K562 (cell line): ENCODE measurements around the gene PPP2R2B. TPM values are rescaled to one million over a fixed set of nuclear protein-coding genes. Genes with fewer than 3 reads are reported as not detected.

Experiments
- ATAC-seq: fragments of 200-7000 bp; cut with Tn5 transposase; 3 replicates; pipeline ENCODE4 v1.9.1; 2020; ENCODE audit warnings: moderate library complexity
- BruUV-seq: library from RNA; stranded (reverse); fragments of 400-500 nt; replicated peaks from 2 replicates; lab custom pipeline; 2021; lab: Mats Ljungman, UMichigan
- CTCF ChIA-PET: fragments of 300-600 bp; formaldehyde crosslinking; extraction: SDS; loops from one replicate; lab custom pipeline; 2021; ENCODE audit warnings: low intra/inter-chr PET ratio; lab: Yijun Ruan, JAX
- POLR2A ChIA-PET: fragments of 300-600, 350-650 bp; sonication (Branson Sonifier 250); formaldehyde crosslinking; extraction: SDS; loops from one replicate; lab custom pipeline; 2021; ENCODE audit warnings: antibody characterized with exemption, inconsistent platforms; lab: Yijun Ruan, JAX
- DNase-seq, 4 experiments: peaks; one replicate each; pipeline versions ENCODE4 v3.0.0 to v3.0.0-alpha.2; 2011 to 2018; ENCODE audit warnings: low spot score in 3 of 4, mixed read lengths in 3 of 4; ENCODE audit errors: extremely low read depth in 1 of 4
- FAIRE-seq: peaks from 2 replicates; lab custom pipeline; 2011; peaks lifted over from hg19 to GRCh38; lab: Jason Lieb, UNC
- H2AFZ ChIP-seq: 2 replicates; pipeline ENCODE4 v1.6.0; 2011; ENCODE audit warnings: low read depth, low read length, control low read depth, inconsistent platforms
- H3K27ac ChIP-seq: fragments of 200-600 bp; 3 replicates; pipeline ENCODE4 v1.8.0; 2011; ENCODE audit warnings: low read depth, mild to moderate bottlenecking, control low read depth, inconsistent platforms, low read length, moderate library complexity, mixed read lengths; ENCODE audit errors: extremely low read depth
- H3K27me3 ChIP-seq, 2 experiments: fragments of 300-600 bp in 1 of 2; 2 replicates in 1 of 2; 3 replicates in 1 of 2; pipeline versions ENCODE4 v1.6.0 to v1.8.0; 2011; ENCODE audit warnings: inconsistent platforms in 2 of 2, low read length in 2 of 2, mild to moderate bottlenecking in 1 of 2, mixed read lengths in 1 of 2, moderate library complexity in 1 of 2; ENCODE audit not compliant: control insufficient read depth in 2 of 2, insufficient read depth in 2 of 2
- H3K36me3 ChIP-seq: fragments of 300-600 bp; 3 replicates; pipeline ENCODE4 v1.8.0; 2011; ENCODE audit warnings: mild to moderate bottlenecking, low read length, inconsistent platforms; ENCODE audit not compliant: control insufficient read depth, insufficient read depth
- H3K4me1 ChIP-seq, 2 experiments: fragments of 200-600 bp in 1 of 2; replicated peaks in 1 of 2; 2 replicates in 1 of 2; 3 replicates in 1 of 2; pipeline versions ENCODE4 v1.5.1 to v1.8.0; 2011; ENCODE audit warnings: inconsistent platforms in 2 of 2, low read length in 2 of 2, mild to moderate bottlenecking in 1 of 2, mixed read lengths in 1 of 2, moderate library complexity in 1 of 2; ENCODE audit not compliant: control insufficient read depth in 2 of 2, insufficient read depth in 2 of 2
- H3K4me2 ChIP-seq: 2 replicates; pipeline ENCODE4 v1.6.1; 2011; ENCODE audit warnings: low read length, control low read depth, inconsistent platforms, mixed read lengths; ENCODE audit not compliant: insufficient read depth
- H3K4me3 ChIP-seq: fragments of 200-600 bp; sonication (generic), shearing (Covaris generic); 2 replicates; pipeline ENCODE4 v1.5.1; 2016; ENCODE audit warnings: control low read depth, inconsistent platforms
- H3K79me2 ChIP-seq: fragments of 200-600 bp; 3 replicates; pipeline ENCODE4 v1.8.0; 2011; ENCODE audit warnings: low read length, inconsistent platforms; ENCODE audit not compliant: control insufficient read depth, insufficient read depth
- H3K9ac ChIP-seq, 2 experiments: 2 replicates each; pipeline versions ENCODE4 v1.6.0 to v1.6.1; 2011; ENCODE audit warnings: low read depth in 2 of 2, low read length in 2 of 2, control low read depth in 1 of 2, inconsistent platforms in 1 of 2, mild to moderate bottlenecking in 1 of 2, mixed read lengths in 1 of 2; ENCODE audit not compliant: insufficient read depth in 1 of 2
- H3K9me1 ChIP-seq: one replicate; pipeline ENCODE4 v1.6.0; 2011; ENCODE audit warnings: inconsistent platforms, mild to moderate bottlenecking, low read length, moderate library complexity; ENCODE audit not compliant: control insufficient read depth, insufficient read depth
- H3K9me3 ChIP-seq: replicated peaks from 2 replicates; pipeline ENCODE4 v1.5.1; 2011; ENCODE audit warnings: low read depth, low read length, inconsistent platforms; ENCODE audit not compliant: control insufficient read depth, insufficient read depth
- H4K20me1 ChIP-seq: replicated peaks from 2 replicates; pipeline ENCODE4 v1.6.1; 2011; ENCODE audit warnings: low read length, inconsistent platforms, mixed read lengths; ENCODE audit not compliant: control insufficient read depth, insufficient read depth
- CHD4 ChIP-seq: fragments of 200-600 bp; sonication (generic); IDR thresholded peaks from 3 replicates; pipeline ENCODE4 v1.6.1; 2012; ENCODE audit warnings: low read depth, mild to moderate bottlenecking, mixed read lengths, low read length, inconsistent platforms; ENCODE audit not compliant: insufficient read depth, insufficient replicate concordance, poor library complexity, severe bottlenecking
- GMEB1 ChIP-seq: fragments of 250-450 bp; sonication (Bioruptor Pico); IDR thresholded peaks from 2 replicates; pipeline ENCODE4 v1.4.0; 2020; ENCODE audit warnings: mild to moderate bottlenecking
- RBM22 ChIP-seq: fragments of 200-400 bp; formaldehyde crosslinking; IDR thresholded peaks from 2 replicates; pipeline ENCODE4 v1.6.1; 2018; ENCODE audit warnings: low read length, low read depth; ENCODE audit not compliant: poor library complexity, severe bottlenecking
- ZBTB11 ChIP-seq, 3 experiments: fragments of 200-800 bp in 1 of 3; fragments of 250-450 bp in 1 of 3; fragments of 450-650 bp in 1 of 3; sonication (Bioruptor Pico) in 1 of 3; sonication (Bioruptor generic) in 1 of 3; formaldehyde crosslinking in 1 of 3; IDR thresholded peaks; 2 replicates each; pipeline versions ENCODE4 v1.6.1 to v1.8.0; 2016 to 2022; ENCODE audit warnings: mild to moderate bottlenecking in 2 of 3, missing genetic modification characterization in 2 of 3, missing compliant biosample characterization in 1 of 3, moderate library complexity in 1 of 3
- ZNF184 ChIP-seq: sonication (generic); formaldehyde crosslinking; IDR thresholded peaks from 2 replicates; pipeline ENCODE4 v1.5.0; 2020; ENCODE audit warnings: missing genetic modification reagents
- ZNF23 ChIP-seq: fragments of 250-450 bp; sonication (Bioruptor Pico); IDR thresholded peaks from 2 replicates; pipeline ENCODE4 v1.4.0; 2020; ENCODE audit warnings: mild to moderate bottlenecking
- WGBS: fragments of 100-300 bp; shearing (Covaris generic); methylation state at CpG from one replicate; pipeline ENCODE4 v1.1.6; 2016; ENCODE audit warnings: low coverage, mixed read lengths; ENCODE audit not compliant: insufficient coverage; ENCODE audit errors: missing lambda C conversion rate; 5-methylcytosine and 5-hydroxymethylcytosine counted together
- in situ Hi-C: fragments of 300-500 bp; cut with MboI; formaldehyde crosslinking; loops from 4 replicates; pipeline ENCODE4 v1.15.0; 2018; ENCODE audit warnings: inconsistent platforms, mixed read lengths
- intact Hi-C: fragments of 100-400 bp; cut with micrococcal nuclease; formaldehyde crosslinking; loops from 2 replicates; pipeline ENCODE4 v1.14.2; 2022
- polyA plus RNA-seq, 8 experiments: library from polyadenylated mRNA; depleted of rRNA in 4 of 8; stranded (reverse) in 5 of 8; unstranded in 3 of 8; fragments of >200 nt; fragmentation: Nextera tagmentation in 2 of 8; fragmentation: Illumina TruSeq in 1 of 8; extraction: Ambion mirVana in 2 of 8; extraction: Trizol in 1 of 8; gene quantifications; 2 replicates each; pipeline versions ENCODE4 v1.2.1 to v1.2.3, GENCODE V29; 2011 to 2014; ENCODE audit warnings: inconsistent platforms in 1 of 8, missing spikeins in 1 of 8
- total RNA-seq, 7 experiments: library from RNA; depleted of rRNA in 6 of 7; stranded (reverse); fragments of >200 nt in 6 of 7; fragmentation: Illumina TruSeq in 2 of 7; extraction: Trizol in 2 of 7; gene quantifications; 2 replicates each; pipeline versions ENCODE4 v1.2.1 to v1.2.3, GENCODE V29; 2011 to 2021; ENCODE audit warnings: low replicate concordance in 1 of 7

The PPP2R2B gene
- total and polyA plus RNA-seq, 9 of the 15 experiments (the other 6 are each of a cell fraction or from before 2014, with no cell fraction given), result not detected

- TF ChIP-seq ZBTB11 (CRISPR knock-in tag; IDR thresholded peaks at IDR 0.05) (no peak), ZNF184 (no peak), GMEB1 (no peak), ZNF23 (CRISPR knock-in tag) (no peak), RBM22 (no peak)
These were observed 81.6 kb downstream of the PPP2R2B start (continued) for GRCh38 chr5:146796911-146797310.

- Histone ChIP-seq H3K79me2 (no peaks in the 10 kb centered on the region), H3K4me1 (no peaks in the 10 kb centered on the region), H3K4me2 (no peak overlapping the region), H3K27me3 (no peaks in the 10 kb centered on the region), H3K9me1 (no peaks in the 10 kb centered on the region), H3K9me3 (no peaks in the 10 kb centered on the region), H2AFZ (no peak overlapping the region), H3K27ac (no peak overlapping the region), H3K4me3 (no peak overlapping the region), H3K36me3 (no peaks in the 10 kb centered on the region), H3K9ac (no peak overlapping the region), H4K20me1 (no peaks in the 10 kb centered on the region)
- 1% methylated on average over 4 of the region's 4 CpGs for WGBS
- POLR2A ChIA-PET, result no interaction called here
- CTCF ChIA-PET, result no interaction called here
- intact Hi-C loops, result no loop called here
- in situ Hi-C loops, result no loop called here
- FAIRE-seq, result no peak
- ATAC-seq, result no peak
- no TSS peak for BruUV-seq
- no peak for DNase-seq
- no peak for TF ChIP-seq CHD4
These were observed 82.4 kb downstream of the PPP2R2B start for GRCh38 chr5:146796144-146796543.
